GM19035 (cell line): ENCODE measurements around the gene MTF1.

Experiments used
- ATAC-seq: cut with Tn5 transposase; IDR thresholded peaks from one replicate; pipeline ENCODE4 v1.9.1; 2021; ENCODE audit not compliant: unreplicated experiment

Gene MTF1

GRCh38 chr1:37831809-37832208 is 27.6 kb downstream of the MTF1 start:
- ATAC-seq, result no peak

GRCh38 chr1:37831109-37831508 is 28.3 kb downstream of the MTF1 start:
- ATAC-seq, result no peak

- ATAC-seq, result no peak
These were observed 30.9 kb downstream of the MTF1 start for GRCh38 chr1:37828410-37829074.

GRCh38 chr1:37825506-37825905 is 33.9 kb downstream of the MTF1 start:
- ATAC-seq, result no peak

- ATAC-seq, result no peak
These were observed 35.4 kb downstream of the MTF1 start for GRCh38 chr1:37824001-37824400.

- no peak for ATAC-seq
These were observed 36.2 kb downstream of the MTF1 start for GRCh38 chr1:37822906-37823815.

- ATAC-seq, result no peak
These were observed 37.9 kb downstream of the MTF1 start for GRCh38 chr1:37821481-37821880.

- ATAC-seq, result no peak
These were observed 41.9 kb downstream of the MTF1 start for GRCh38 chr1:37817481-37817880.

GRCh38 chr1:37814252-37814651 is 45.1 kb downstream of the MTF1 start:
- no peak for ATAC-seq

GRCh38 chr1:37813529-37814145 is 45.8 kb downstream of the MTF1 start:
- ATAC-seq, result no peak

GRCh38 chr1:37811027-37811655 is 48.3 kb downstream of the MTF1 start:
- ATAC-seq, result no peak

- no peak for ATAC-seq
These were observed 49.5 kb downstream of the MTF1 start for GRCh38 chr1:37809942-37810341.

GRCh38 chr1:37808369-37809319 is 50.7 kb downstream of the MTF1 start:
- peak; percentile 37 for ATAC-seq

- peak; percentile 90 for ATAC-seq
These were observed 51.6 kb downstream of the MTF1 start, which contains the start of the genes C1orf122 and YRDC for GRCh38 chr1:37807555-37808368. Gene C1orf122, plus strand, starts transcription at chr1:37807790. Its CDS starts 615 bp downstream, at chr1:37808405. Gene YRDC, minus strand, starts transcription at chr1:37808208. Its CDS starts 28 bp downstream, at chr1:37808180.

- ATAC-seq, result no peak
These were observed 52.2 kb downstream of the MTF1 start for GRCh38 chr1:37807220-37807554.

GRCh38 chr1:37802439-37802838 is 57.0 kb downstream of the MTF1 start:
- no peak for ATAC-seq

- no peak for ATAC-seq
These were observed 61.5 kb downstream of the MTF1 start for GRCh38 chr1:37797750-37798345.

- no peak for ATAC-seq
These were observed 63.9 kb downstream of the MTF1 start for GRCh38 chr1:37795340-37796125.
